HEK293 (cell line): ENCODE results near the gene MRLN.

Experiments
- CTCF ChIA-PET: fragments of 350-600 bp; formaldehyde crosslinking; extraction: SDS; loops from one replicate; lab custom pipeline; 2021; ENCODE audit warnings: antibody characterized with exemption; lab: Yijun Ruan, JAX
- POLR2A ChIA-PET: fragments of 300-600 bp; formaldehyde crosslinking; extraction: SDS; loops from one replicate; lab custom pipeline; 2020; ENCODE audit warnings: antibody characterized with exemption, inconsistent platforms; lab: Yijun Ruan, JAX
- H3K27ac ChIP-seq: fragments of 200-500 bp; sonication (Bioruptor generic); 2 replicates; pipeline ENCODE4 v1.5.1; 2014; ENCODE audit warnings: low read depth, low read length, control low read depth, inconsistent platforms; ENCODE audit errors: extremely low read depth
- H3K36me3 ChIP-seq, 2 experiments: fragments of 200-500 bp in 1 of 2; sonication (Bioruptor generic) in 1 of 2; 1 replicate in 1 of 2; 2 replicates in 1 of 2; pipeline ENCODE4 v1.5.1; 2014 to 2017; ENCODE audit warnings: inconsistent platforms in 2 of 2, low read length in 2 of 2; ENCODE audit not compliant: control insufficient read depth in 2 of 2, insufficient read depth in 1 of 2
- H3K4me1 ChIP-seq: fragments of 200-500 bp; sonication (Bioruptor generic); 2 replicates; pipeline ENCODE4 v1.5.1; 2014; ENCODE audit warnings: mild to moderate bottlenecking, low read length, inconsistent platforms; ENCODE audit not compliant: control insufficient read depth, insufficient read depth
- H3K4me3 ChIP-seq: 2 replicates; pipeline ENCODE4 v1.5.1; 2011; ENCODE audit warnings: low read depth, mild to moderate bottlenecking, control low read depth, low read length, moderate library complexity
- H3K9me3 ChIP-seq: fragments of 200-500 bp; sonication (Bioruptor generic); 2 replicates; pipeline ENCODE4 v1.5.1; 2014; ENCODE audit warnings: low read depth, low read length, inconsistent platforms; ENCODE audit not compliant: control insufficient read depth, insufficient read depth
- ATF2 ChIP-seq: fragments of 450-650 bp; formaldehyde crosslinking; IDR thresholded peaks from 2 replicates; pipeline ENCODE4 v1.5.1; 2016; ENCODE audit warnings: missing biosample characterization, missing genetic modification characterization, low read depth
- GLIS1 ChIP-seq: fragments of 450-650 bp; formaldehyde crosslinking; IDR thresholded peaks from 2 replicates; pipeline ENCODE4 v1.5.1; 2016; ENCODE audit warnings: missing biosample characterization, missing genetic modification characterization
- HOXC10 ChIP-seq: sonication (generic); formaldehyde crosslinking; IDR thresholded peaks from 2 replicates; pipeline ENCODE4 v1.8.1; 2023; ENCODE audit warnings: mild to moderate bottlenecking, missing genetic modification reagents
- OVOL3 ChIP-seq: fragments of 450-650 bp; formaldehyde crosslinking; IDR thresholded peaks from 2 replicates; pipeline ENCODE4 v1.5.1; 2016; ENCODE audit warnings: missing biosample characterization, missing genetic modification characterization
- RBAK ChIP-seq: fragments of 450-650 bp; formaldehyde crosslinking; IDR thresholded peaks from 2 replicates; pipeline ENCODE4 v1.5.1; 2016; ENCODE audit warnings: missing biosample characterization, missing genetic modification characterization
- SCRT2 ChIP-seq: fragments of 450-650 bp; formaldehyde crosslinking; IDR thresholded peaks from 2 replicates; pipeline ENCODE4 v1.5.1; 2016; ENCODE audit warnings: missing biosample characterization, missing genetic modification characterization
- TRIM28 ChIP-seq: IDR thresholded peaks from 2 replicates; pipeline ENCODE4 v1.6.1; 2011; ENCODE audit warnings: low read length, control low read depth, borderline replicate concordance
- TSHZ1 ChIP-seq: fragments of 450-650 bp; formaldehyde crosslinking; IDR thresholded peaks from 2 replicates; pipeline ENCODE4 v1.5.1; 2016; ENCODE audit warnings: missing biosample characterization, missing genetic modification characterization, borderline replicate concordance
- ZBTB17 ChIP-seq: fragments of 450-650 bp; formaldehyde crosslinking; IDR thresholded peaks from 2 replicates; pipeline ENCODE4 v1.5.1; 2016; ENCODE audit warnings: missing biosample characterization, missing genetic modification characterization
- ZFP41 ChIP-seq: fragments of 450-650 bp; formaldehyde crosslinking; IDR thresholded peaks from 2 replicates; pipeline ENCODE4 v1.5.1; 2016; ENCODE audit warnings: missing biosample characterization, missing genetic modification characterization, borderline replicate concordance
- ZNF112 ChIP-seq: fragments of 450-650 bp; formaldehyde crosslinking; IDR thresholded peaks from 2 replicates; pipeline ENCODE4 v1.5.0; 2017; ENCODE audit warnings: missing biosample characterization, missing genetic modification characterization
- ZNF174 ChIP-seq: fragments of 450-650 bp; formaldehyde crosslinking; IDR thresholded peaks from 2 replicates; pipeline ENCODE4 v1.5.0; 2017; ENCODE audit warnings: missing biosample characterization, mild to moderate bottlenecking, missing genetic modification characterization
- ZNF175 ChIP-seq: fragments of 450-650 bp; formaldehyde crosslinking; IDR thresholded peaks from 2 replicates; pipeline ENCODE4 v1.5.1; 2016; ENCODE audit warnings: missing biosample characterization, missing genetic modification characterization
- ZNF19 ChIP-seq: fragments of 450-650 bp; formaldehyde crosslinking; IDR thresholded peaks from 2 replicates; pipeline ENCODE4; 2016; ENCODE audit warnings: missing biosample characterization, missing genetic modification characterization, low read depth
- ZNF239 ChIP-seq: fragments of 450-650 bp; formaldehyde crosslinking; IDR thresholded peaks from 2 replicates; pipeline ENCODE4 v1.5.1; 2016; ENCODE audit warnings: missing biosample characterization, missing genetic modification characterization
- ZNF274 ChIP-seq, 2 experiments: fragments of 200-500 bp in 1 of 2; fragments of 450-650 bp in 1 of 2; sonication (Bioruptor generic) in 1 of 2; formaldehyde crosslinking in 1 of 2; IDR thresholded peaks; 2 replicates each; pipeline versions ENCODE4 v1.5.1 to v1.6.1; 2014 to 2016; ENCODE audit warnings: borderline replicate concordance in 1 of 2, inconsistent platforms in 1 of 2, low read length in 1 of 2, missing biosample characterization in 1 of 2, missing genetic modification characterization in 1 of 2
- ZNF350 ChIP-seq: fragments of 450-650 bp; formaldehyde crosslinking; IDR thresholded peaks from 2 replicates; pipeline ENCODE4 v1.5.0; 2017; ENCODE audit warnings: missing biosample characterization, mild to moderate bottlenecking, missing genetic modification characterization
- ZNF354C ChIP-seq: fragments of 450-650 bp; formaldehyde crosslinking; IDR thresholded peaks from 2 replicates; pipeline ENCODE4 v1.5.1; 2016; ENCODE audit warnings: missing biosample characterization, missing genetic modification characterization, low read depth, borderline replicate concordance
- ZNF37A ChIP-seq: fragments of 450-650 bp; IDR thresholded peaks from 2 replicates; pipeline ENCODE4 v1.5.1; 2018; ENCODE audit warnings: missing biosample characterization, missing genetic modification characterization
- ZNF391 ChIP-seq: fragments of 450-650 bp; formaldehyde crosslinking; IDR thresholded peaks from 2 replicates; pipeline ENCODE4 v1.5.1; 2016; ENCODE audit warnings: low read depth, missing biosample characterization, missing genetic modification characterization, borderline replicate concordance
- ZNF394 ChIP-seq: fragments of 450-650 bp; formaldehyde crosslinking; IDR thresholded peaks from 2 replicates; pipeline ENCODE4 v1.5.1; 2016; ENCODE audit warnings: missing biosample characterization, missing genetic modification characterization, mild to moderate bottlenecking, moderate library complexity, borderline replicate concordance
- ZNF549 ChIP-seq: fragments of 450-650 bp; IDR thresholded peaks from 2 replicates; pipeline ENCODE4 v1.5.1; 2018; ENCODE audit warnings: missing biosample characterization, missing genetic modification characterization, mild to moderate bottlenecking, inconsistent platforms, moderate library complexity
- ZNF623 ChIP-seq: fragments of 450-650 bp; formaldehyde crosslinking; IDR thresholded peaks from 2 replicates; pipeline ENCODE4 v1.5.1; 2016; ENCODE audit warnings: missing biosample characterization, missing genetic modification characterization
- ZNF747 ChIP-seq: fragments of 450-650 bp; formaldehyde crosslinking; IDR thresholded peaks from 2 replicates; pipeline ENCODE4 v1.5.1; 2016; ENCODE audit warnings: missing biosample characterization, missing genetic modification characterization
- ZNF837 ChIP-seq: fragments of 450-650 bp; formaldehyde crosslinking; IDR thresholded peaks from 2 replicates; pipeline ENCODE4 v1.5.1; 2016; ENCODE audit warnings: missing biosample characterization, missing genetic modification characterization
- TF ChIP-seq, protein P1 (sequence below): fragments of 450-650 bp; formaldehyde crosslinking; IDR thresholded peaks from 2 replicates; pipeline ENCODE4 v1.5.1; 2016; ENCODE audit warnings: missing biosample characterization, missing genetic modification characterization
- TF ChIP-seq, protein P2 (sequence below): fragments of 450-650 bp; formaldehyde crosslinking; IDR thresholded peaks from 2 replicates; pipeline ENCODE4 v1.5.1; 2016; ENCODE audit warnings: missing biosample characterization, missing genetic modification characterization
- TF ChIP-seq, protein P3 (sequence below): IDR thresholded peaks from 2 replicates; pipeline ENCODE4 v1.6.1; 2011; ENCODE audit warnings: mild to moderate bottlenecking, low read depth, low read length, borderline replicate concordance

The MRLN gene

DNA sequence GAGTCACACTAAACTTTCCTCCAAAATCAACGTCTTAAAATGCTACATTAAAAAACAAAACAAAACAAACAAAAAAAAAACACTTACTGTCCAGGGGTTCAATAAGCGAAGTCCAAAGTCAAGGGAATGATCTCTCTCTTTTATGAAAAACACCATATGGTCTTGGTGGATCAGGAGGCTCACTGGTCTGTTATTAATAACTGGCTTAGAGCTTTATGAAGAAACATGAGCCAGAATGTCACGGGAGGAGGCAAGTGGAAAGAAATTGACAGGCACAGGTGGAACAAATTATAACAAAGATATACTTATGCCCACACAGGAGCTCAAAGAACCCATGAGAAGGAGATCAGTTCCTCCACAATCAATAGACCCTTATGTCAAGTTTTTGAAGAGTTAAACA is at the start of gene MRLN:
Gene MRLN (minus strand): TSS at position 189 of the 400 bp plus-strand sequence.
- H3K36me3 ChIP-seq, result no peaks in the 10 kb centered on the region
- ChIA-PET CTCF (interaction anchor here (0.6 kb wide), 1 partner anchor 292 kb away, joined by 3 read pairs; no protein-coding TSS in a partner anchor), POLR2A (no interaction called here)
- H3K27ac ChIP-seq, result no peak within 1 kb of the TSS
- H3K9me3 ChIP-seq, result no peaks in the 10 kb centered on the region
- no peak within 1 kb of the TSS for H3K4me3 ChIP-seq
- H3K4me1 ChIP-seq, result no peaks in the 10 kb centered on the region
- TF ChIP-seq ZNF549 (tag by site-specific recombination) (no peak), ZFP41 (tag by site-specific recombination) (no peak), ZNF394 (tag by site-specific recombination) (no peak), SCRT2 (tag by site-specific recombination) (no peak), TRIM28 (no peak), ZNF623 (tag by site-specific recombination) (no peak), ZNF112 (tag by site-specific recombination) (no peak), ZNF239 (no peak), ZNF837 (tag by site-specific recombination) (no peak), OVOL3 (no peak), ZNF747 (tag by site-specific recombination) (no peak), ZNF175 (no peak), TSHZ1 (no peak), ZNF19 (tag by site-specific recombination) (no peak), ZNF174 (tag by site-specific recombination) (no peak)
- TF ChIP-seq, protein P1, sequence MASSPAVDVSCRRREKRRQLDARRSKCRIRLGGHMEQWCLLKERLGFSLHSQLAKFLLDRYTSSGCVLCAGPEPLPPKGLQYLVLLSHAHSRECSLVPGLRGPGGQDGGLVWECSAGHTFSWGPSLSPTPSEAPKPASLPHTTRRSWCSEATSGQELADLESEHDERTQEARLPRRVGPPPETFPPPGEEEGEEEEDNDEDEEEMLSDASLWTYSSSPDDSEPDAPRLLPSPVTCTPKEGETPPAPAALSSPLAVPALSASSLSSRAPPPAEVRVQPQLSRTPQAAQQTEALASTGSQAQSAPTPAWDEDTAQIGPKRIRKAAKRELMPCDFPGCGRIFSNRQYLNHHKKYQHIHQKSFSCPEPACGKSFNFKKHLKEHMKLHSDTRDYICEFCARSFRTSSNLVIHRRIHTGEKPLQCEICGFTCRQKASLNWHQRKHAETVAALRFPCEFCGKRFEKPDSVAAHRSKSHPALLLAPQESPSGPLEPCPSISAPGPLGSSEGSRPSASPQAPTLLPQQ, result no peak
- TF ChIP-seq, protein P2, sequence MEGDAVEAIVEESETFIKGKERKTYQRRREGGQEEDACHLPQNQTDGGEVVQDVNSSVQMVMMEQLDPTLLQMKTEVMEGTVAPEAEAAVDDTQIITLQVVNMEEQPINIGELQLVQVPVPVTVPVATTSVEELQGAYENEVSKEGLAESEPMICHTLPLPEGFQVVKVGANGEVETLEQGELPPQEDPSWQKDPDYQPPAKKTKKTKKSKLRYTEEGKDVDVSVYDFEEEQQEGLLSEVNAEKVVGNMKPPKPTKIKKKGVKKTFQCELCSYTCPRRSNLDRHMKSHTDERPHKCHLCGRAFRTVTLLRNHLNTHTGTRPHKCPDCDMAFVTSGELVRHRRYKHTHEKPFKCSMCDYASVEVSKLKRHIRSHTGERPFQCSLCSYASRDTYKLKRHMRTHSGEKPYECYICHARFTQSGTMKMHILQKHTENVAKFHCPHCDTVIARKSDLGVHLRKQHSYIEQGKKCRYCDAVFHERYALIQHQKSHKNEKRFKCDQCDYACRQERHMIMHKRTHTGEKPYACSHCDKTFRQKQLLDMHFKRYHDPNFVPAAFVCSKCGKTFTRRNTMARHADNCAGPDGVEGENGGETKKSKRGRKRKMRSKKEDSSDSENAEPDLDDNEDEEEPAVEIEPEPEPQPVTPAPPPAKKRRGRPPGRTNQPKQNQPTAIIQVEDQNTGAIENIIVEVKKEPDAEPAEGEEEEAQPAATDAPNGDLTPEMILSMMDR (tag by site-specific recombination), result no peak
- TF ChIP-seq, all 188 proteins: peak for 0

GRCh38 chr10:59801171-59801570 is 47.9 kb upstream of the MRLN start:
- no peak overlapping the region for H3K27ac ChIP-seq
- H3K4me1 ChIP-seq, result no peaks in the 10 kb centered on the region
- peaks cover 0 to 47% of the 10 kb centered on the region in 2 experiments for H3K36me3 ChIP-seq
- CTCF ChIA-PET, result interaction anchor here (0.5 to 0.7 kb wide), 2 partner anchors 240 to 848 kb away, joined by 3 read pairs; no protein-coding TSS in a partner anchor
- no peaks in the 10 kb centered on the region for H3K9me3 ChIP-seq
- H3K4me3 ChIP-seq, result no peak overlapping the region
- POLR2A ChIA-PET, result no interaction called here
- TF ChIP-seq ZNF350 (tag by site-specific recombination) (no peak), ZNF391 (tag by site-specific recombination) (no peak), ZNF354C (tag by site-specific recombination) (no peak), ZNF37A (tag by site-specific recombination) (no peak), GLIS1 (tag by site-specific recombination) (no peak), ZBTB17 (tag by site-specific recombination) (no peak), ZNF274 (IDR thresholded peaks at IDR 0.05; ENCODE audit: low read length) (no peak), ZNF274 (tag by site-specific recombination; IDR thresholded peaks at IDR 0.05; ENCODE audit: borderline replicate concordance) (no peak), RBAK (no peak), HOXC10 (CRISPR knock-in tag) (no peak), ATF2 (tag by site-specific recombination) (no peak)
- TF ChIP-seq, protein P3, sequence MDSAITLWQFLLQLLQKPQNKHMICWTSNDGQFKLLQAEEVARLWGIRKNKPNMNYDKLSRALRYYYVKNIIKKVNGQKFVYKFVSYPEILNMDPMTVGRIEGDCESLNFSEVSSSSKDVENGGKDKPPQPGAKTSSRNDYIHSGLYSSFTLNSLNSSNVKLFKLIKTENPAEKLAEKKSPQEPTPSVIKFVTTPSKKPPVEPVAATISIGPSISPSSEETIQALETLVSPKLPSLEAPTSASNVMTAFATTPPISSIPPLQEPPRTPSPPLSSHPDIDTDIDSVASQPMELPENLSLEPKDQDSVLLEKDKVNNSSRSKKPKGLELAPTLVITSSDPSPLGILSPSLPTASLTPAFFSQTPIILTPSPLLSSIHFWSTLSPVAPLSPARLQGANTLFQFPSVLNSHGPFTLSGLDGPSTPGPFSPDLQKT, result no peak
